ENCODE data around the gene MTARC1. TPM values are rescaled to one million over a fixed set of nuclear protein-coding genes. Genes with fewer than 3 reads are reported as not detected.

MTARC1 gene
- not detected for total RNA-seq

DNA sequence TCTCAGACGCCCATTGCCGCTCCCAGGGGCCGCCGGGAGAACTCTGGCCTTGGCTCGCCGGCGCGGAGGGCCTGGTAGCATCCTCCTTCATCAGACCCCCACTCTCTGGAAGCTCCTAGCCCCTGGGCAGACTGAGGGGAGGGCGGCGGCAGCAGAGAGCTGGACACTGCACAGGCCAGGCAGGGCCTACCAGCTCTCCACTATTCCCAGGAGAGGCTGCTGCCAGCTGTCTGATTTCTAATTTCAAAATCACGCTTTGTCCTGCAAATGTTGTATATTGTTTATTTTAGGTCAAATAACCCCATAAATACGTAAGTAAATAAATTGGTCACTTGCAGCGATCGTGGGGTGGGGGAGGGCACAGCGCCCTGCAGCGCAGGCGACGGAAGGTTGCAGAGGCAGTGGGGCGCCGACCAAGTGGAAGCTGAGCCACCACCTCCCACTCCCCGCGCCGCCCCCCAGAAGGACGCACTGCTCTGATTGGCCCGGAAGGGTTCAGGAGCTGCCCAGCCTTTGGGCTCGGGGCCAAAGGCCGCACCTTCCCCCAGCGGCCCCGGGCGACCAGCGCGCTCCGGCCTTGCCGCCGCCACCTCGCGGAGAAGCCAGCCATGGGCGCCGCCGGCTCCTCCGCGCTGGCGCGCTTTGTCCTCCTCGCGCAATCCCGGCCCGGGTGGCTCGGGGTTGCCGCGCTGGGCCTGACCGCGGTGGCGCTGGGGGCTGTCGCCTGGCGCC is at the start of gene MTARC1:
TSS of gene MTARC1 (plus strand) at position 577 of the 732 bp plus-strand sequence. CDS start at position 609, 32 bp downstream.
- ChIA-PET CTCF (interaction anchor here (1.1 kb wide), 1 partner anchor 23 kb away, joined by 4 read pairs; no protein-coding TSS in a partner anchor), POLR2A (no interaction called here)

DNA sequence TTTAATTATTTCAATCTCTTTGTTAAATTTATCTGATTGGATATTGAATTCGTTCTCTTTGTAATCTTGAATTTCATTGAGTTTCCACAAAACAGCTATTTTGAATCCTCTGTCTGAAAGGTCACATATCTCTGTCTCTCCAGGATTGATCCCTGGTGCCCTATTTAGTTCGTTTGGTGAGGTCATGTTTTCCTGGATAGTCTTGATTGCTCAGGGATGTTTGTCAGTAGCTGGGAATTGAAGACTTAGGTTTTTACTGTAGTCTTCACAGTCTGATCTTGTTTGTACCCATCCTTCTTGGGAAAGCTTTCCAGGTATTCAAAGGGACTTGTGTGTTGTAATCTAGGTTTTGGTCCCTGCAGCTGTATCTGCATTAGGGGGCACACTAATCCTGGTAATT is 45.4 kb upstream of the MTARC1 start:
- POLR2A ChIA-PET = no interaction called here
- CTCF ChIA-PET = interaction anchor here (1.0 kb wide), 1 partner anchor 8 kb away, joined by 3 read pairs; no protein-coding TSS in a partner anchor

GRCh38 chr1:220741825-220742224 is 44.9 kb upstream of the MTARC1 start:
- ChIA-PET CTCF (interaction anchor here (1.0 kb wide), 1 partner anchor 9 kb away, joined by 3 read pairs; no protein-coding TSS in a partner anchor), POLR2A (no interaction called here)

- POLR2A ChIA-PET = no interaction called here
Observed at GRCh38 chr1:220742520-220742919, 44.2 kb upstream of the MTARC1 start.

GRCh38 chr1:220746851-220747250 is 39.9 kb upstream of the MTARC1 start:
- CTCF ChIA-PET = no interaction called here
- POLR2A ChIA-PET = no interaction called here

More at GRCh38 chr1:220742520-220742919, 44.2 kb upstream of the MTARC1 start:
- CTCF ChIA-PET = no interaction called here

GRCh38 chr1:220747437-220748088 is 39.1 kb upstream of the MTARC1 start:
- CTCF ChIA-PET = no interaction called here
- POLR2A ChIA-PET = no interaction called here

DNA sequence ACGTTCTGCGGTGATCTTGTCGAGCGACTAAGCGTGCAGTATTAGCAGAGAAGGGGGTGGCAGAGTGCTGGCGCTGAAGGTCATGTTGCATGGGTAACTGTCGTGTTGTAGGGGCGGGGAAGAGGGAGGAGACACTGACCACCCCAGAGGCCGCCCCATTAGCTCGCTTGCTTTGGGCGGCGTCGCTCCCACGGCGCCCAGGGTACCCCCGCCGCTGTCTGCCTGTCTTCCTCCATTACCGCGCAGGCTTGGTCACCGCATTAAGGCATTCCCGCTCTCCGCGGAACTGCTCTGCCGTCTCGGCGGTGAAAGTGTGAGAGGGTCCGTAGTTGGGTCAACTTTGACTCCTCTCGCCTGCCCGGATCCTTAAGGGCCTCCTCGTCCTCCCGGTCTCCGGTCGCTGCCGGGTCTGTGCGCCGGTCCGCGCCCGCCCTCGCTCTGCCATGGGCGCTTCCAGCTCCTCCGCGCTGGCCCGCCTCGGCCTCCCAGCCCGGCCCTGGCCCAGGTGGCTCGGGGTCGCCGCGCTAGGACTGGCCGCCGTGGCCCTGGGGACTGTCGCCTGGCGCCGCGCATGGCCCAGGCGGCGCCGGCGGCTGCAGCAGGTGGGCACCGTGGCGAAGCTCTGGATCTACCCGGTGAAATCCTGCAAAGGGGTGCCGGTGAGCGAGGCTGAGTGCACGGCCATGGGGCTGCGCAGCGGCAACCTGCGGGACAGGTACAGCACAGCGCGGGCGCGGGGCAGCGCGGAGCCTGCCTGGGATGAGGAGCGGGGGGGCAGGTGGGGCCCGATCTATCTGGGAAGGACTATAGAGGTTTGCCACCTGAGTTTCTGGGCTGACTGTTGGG is 38.4 kb upstream of the MTARC1 start, which contains the start of gene MTARC2:
TSS of gene MTARC2 (plus strand) at position 234 of the 846 bp plus-strand sequence. CDS start at position 444, 210 bp downstream.
- ChIA-PET POLR2A (no interaction called here), CTCF (no interaction called here)

- ChIA-PET POLR2A (interaction anchor here (0.5 kb wide), 1 partner anchor 43 kb away, joined by 3 read pairs; no protein-coding TSS in a partner anchor), CTCF (no interaction called here)
Observed at GRCh38 chr1:220748936-220749335, 37.8 kb upstream of the MTARC1 start.

- ChIA-PET POLR2A (no interaction called here), CTCF (no interaction called here)
Observed at GRCh38 chr1:220750131-220750515, 36.6 kb upstream of the MTARC1 start.

- CTCF ChIA-PET = no interaction called here
- POLR2A ChIA-PET = no interaction called here
Observed at GRCh38 chr1:220751111-220751510, 35.6 kb upstream of the MTARC1 start.

- POLR2A ChIA-PET = no interaction called here
Observed at GRCh38 chr1:220754212-220754917, 32.3 kb upstream of the MTARC1 start.

GRCh38 chr1:220754918-220755295 is 31.8 kb upstream of the MTARC1 start:
- ChIA-PET POLR2A (no interaction called here), CTCF (no interaction called here)

More at GRCh38 chr1:220754212-220754917, 32.3 kb upstream of the MTARC1 start:
- CTCF ChIA-PET = interaction anchor here (0.6 kb wide), 1 partner anchor 1502 kb away, joined by 3 read pairs; no protein-coding TSS in a partner anchor

DNA sequence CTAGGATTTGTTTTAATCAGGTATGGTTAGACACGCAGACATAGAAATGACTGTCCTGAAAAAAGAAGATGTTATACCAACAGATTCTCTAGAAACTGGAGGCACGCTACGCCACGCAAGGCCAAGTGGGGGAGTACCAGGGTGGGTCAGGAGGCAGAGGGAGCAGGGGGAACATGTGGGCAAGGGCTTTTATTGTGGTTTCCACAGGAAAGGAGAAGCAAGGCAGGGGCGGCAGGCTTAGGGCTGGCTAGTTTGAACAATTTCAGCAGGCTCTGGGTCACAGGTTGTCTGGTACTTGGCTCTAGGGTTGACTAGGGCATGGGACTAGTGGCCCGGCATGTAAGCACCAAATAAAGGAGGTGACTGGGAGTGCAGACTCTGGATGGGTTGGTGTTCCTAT is 31.4 kb upstream of the MTARC1 start:
- POLR2A ChIA-PET = no interaction called here
- CTCF ChIA-PET = no interaction called here

GRCh38 chr1:220757441-220757840 is 29.3 kb upstream of the MTARC1 start:
- ChIA-PET CTCF (no interaction called here), POLR2A (no interaction called here)

DNA sequence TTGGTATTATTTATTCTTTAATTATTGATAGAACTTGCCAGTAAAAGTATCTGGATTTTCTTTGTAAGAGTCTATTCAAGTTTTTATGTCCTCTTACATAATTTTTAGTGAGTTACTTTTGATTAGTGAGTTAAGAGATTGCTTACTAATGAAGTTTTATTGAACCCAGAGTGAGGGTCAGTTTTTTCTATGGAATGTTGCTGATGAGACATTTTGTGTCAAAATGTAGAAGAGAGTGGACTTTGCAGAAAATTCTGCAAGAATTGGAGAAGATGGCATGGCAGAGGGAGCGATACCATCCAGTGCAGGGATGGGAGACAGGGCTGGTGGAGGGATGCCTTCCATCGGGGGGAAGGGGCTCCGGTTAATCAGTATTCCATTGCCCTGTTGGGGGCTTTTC is 27.6 kb upstream of the MTARC1 start:
- ChIA-PET CTCF (no interaction called here), POLR2A (no interaction called here)

GRCh38 chr1:220761688-220762427 is 24.9 kb upstream of the MTARC1 start:
- ChIA-PET POLR2A (no interaction called here), CTCF (no interaction called here)

DNA sequence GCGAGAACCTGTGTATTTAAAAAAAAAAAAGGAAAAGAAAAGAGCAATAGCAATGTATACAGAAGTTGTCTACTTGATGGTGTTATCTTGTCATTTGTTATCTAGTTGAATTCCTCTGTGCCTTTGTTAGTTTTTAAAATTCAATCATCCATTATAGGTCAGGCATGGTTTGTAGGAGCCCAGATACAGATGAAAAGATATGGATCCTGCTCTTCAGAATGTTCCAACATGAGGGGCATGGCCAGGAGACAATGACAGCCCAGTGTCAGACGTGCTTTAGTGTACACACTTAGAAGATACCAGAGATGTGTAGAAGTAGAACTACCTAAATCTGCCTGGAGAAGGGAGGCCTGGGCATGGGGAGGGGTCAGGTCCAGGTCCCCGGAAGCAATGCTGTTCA is 22.0 kb upstream of the MTARC1 start:
- POLR2A ChIA-PET = no interaction called here
- CTCF ChIA-PET = no interaction called here

DNA sequence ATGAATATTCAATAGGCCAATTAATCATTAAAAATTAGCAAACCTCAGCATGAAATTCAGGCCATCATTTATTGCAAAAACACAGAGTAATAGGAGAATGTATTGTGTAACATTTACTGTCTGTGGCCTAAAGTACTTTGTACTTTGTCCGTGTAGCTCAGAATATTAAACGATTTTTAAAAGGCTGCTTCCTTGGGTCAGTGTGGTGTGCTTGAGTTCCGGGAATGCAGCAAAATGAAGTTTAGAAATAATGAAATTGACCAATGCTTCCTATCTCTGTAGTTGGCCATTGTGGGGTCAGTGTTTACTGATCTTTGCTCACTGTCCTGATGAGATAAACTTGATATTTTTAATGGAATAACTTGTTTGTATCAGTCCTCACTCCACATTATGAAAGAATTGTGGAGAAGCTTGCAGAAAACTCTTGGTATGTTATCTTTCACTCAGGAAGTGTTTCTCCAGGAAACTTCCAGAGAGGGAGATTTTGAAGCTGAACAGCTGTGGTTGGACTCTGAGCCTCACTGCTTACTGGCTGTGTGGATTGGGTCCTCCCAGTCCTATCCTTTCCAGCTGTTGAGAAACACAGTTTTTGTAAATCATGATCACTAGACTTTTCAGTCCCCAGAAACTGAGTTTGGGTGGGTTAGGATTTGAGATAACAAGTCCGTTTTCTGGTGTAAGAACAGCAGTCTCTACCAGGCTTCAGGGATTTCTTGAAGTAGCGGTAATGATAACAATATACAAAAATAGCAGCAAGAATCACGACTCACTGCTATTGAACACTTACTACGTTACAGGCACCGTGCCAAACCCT is 19.2 kb upstream of the MTARC1 start:
- ChIA-PET CTCF (no interaction called here), POLR2A (no interaction called here)

Data from activated CD8-positive, alpha-beta memory T cell treated with anti-CD3 and anti-CD28 coated beads for 36 hours (primary cell).